ENCODE results near the gene F11R. TPM values are rescaled to one million over a fixed set of nuclear protein-coding genes. Genes with fewer than 3 reads are reported as not detected.
A peak's percentile ranks its signal among the peaks of the same experiment; 100 is the strongest.
"Not testable (repeated sequence)": the region's sequence is repeated elsewhere in the genome, so short reads cannot be mapped to it uniquely, and the experiment has no call there.

Gene F11R
- total RNA-seq, 1 donor from 2014 or later, result 7.7 TPM

DNA sequence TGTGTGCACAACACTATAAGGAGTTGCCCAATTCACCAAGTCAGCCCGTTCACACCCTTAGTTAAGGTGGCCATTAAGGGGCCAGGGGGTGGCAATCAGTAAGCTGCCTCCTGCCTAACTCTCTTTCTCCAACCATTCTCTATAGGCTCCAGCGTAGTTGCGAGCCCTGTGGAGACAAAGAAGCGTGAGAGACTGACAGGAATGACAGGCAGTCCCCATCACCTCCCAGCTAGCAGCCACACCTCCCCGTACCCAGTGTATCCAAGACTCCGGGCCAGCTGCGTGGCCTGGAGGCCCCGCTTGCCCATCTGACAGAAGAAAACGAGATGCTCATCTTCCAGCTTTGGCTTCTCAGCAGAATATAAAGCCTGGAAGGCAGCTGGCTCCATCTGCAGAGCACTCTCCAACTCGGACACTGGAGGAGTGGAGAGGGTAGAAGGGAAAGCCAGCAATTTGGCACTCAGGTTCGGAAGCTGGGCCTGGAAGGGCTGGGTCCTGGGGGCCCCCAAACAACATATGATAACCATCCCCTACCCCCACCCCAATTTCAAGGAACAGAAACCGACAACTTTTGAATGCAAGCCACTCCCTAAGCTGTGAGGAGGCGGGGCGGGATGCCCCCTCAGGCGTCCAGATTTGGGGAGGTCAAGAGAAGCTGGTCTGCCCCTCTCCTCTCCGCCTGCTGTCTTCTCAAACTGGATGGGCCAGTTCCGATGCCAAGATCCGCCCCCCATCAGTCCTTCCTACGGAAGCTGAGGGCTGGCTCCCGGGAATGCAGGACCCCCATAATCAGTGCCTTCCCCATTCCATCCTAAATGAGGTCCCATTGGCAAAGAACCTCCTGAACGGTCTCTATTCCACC, 16.9 kb upstream of the F11R start:
- H3K9me3 Mint-ChIP-seq (ENCODE audit: unreplicated experiment), result peaks cover 5% of the 10 kb centered on the region
- peaks cover 11% of the 10 kb centered on the region for H3K4me1 Mint-ChIP-seq (ENCODE audit: low read depth, unreplicated experiment)
- no peaks in the 10 kb centered on the region for H3K36me3 Mint-ChIP-seq (ENCODE audit: unreplicated experiment)
- peak overlapping the region; percentile 82 for H3K4me3 Mint-ChIP-seq (ENCODE audit: unreplicated experiment)
- no peak for TF ChIP-seq CTCF (IDR thresholded peaks at IDR 0.05; ENCODE audit: partially characterized antibody, unreplicated experiment)
- peaks cover 9% of the 10 kb centered on the region for H3K27me3 Mint-ChIP-seq (ENCODE audit: unreplicated experiment)
- peak; percentile 27 for DNase-seq
- peak overlapping the region; percentile 78 for H3K27ac Mint-ChIP-seq (ENCODE audit: unreplicated experiment)

DNA sequence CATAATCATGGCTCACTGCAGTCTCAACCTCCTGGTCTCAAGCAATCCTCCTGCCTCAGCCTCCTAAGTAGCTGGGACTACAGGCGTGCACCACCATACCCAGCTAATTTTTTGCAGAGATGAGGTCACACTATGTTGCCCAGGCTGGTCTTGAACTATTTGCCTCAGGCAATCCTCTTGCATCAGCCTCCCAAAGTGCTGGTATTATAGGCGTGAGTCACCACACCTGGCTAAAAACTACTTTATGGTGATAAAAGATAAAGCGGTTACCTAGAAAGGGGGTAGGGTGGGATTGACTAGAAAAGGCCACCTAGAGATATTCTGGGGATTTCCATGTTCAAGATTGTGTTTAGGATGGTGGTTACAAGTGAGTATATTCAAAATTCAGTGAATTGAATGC, 12.8 kb upstream of the F11R start:
- DNase-seq, result no peak
- H3K4me3 Mint-ChIP-seq (ENCODE audit: unreplicated experiment), result no peak overlapping the region
- TF ChIP-seq CTCF (IDR thresholded peaks at IDR 0.05; ENCODE audit: partially characterized antibody, unreplicated experiment), result no peak
- peaks cover 2% of the 10 kb centered on the region for H3K4me1 Mint-ChIP-seq (ENCODE audit: low read depth, unreplicated experiment)
- H3K27ac Mint-ChIP-seq (ENCODE audit: unreplicated experiment), result no peak overlapping the region
- no peaks in the 10 kb centered on the region for H3K27me3 Mint-ChIP-seq (ENCODE audit: unreplicated experiment)
- peaks cover 2% of the 10 kb centered on the region for H3K9me3 Mint-ChIP-seq (ENCODE audit: unreplicated experiment)
- H3K36me3 Mint-ChIP-seq (ENCODE audit: unreplicated experiment), result no peaks in the 10 kb centered on the region

DNA sequence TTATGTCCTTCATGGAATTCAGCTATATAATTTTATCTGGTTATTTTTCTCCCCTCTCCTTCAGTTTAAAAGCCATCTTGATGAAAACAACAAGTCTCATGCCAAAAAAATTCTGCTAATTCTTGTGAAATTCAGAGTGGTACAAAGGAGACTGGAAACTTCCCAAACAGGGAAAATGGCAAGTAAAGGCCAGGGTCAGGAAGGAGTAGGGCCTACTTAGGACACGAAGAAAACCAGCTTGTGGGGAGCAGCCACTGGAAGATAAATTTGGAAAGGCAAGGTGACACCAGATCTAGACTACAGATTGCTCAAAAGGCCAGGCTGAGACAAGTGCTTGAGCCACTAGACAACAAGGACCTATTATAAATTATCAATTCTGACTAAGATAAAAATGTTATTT, 11.5 kb upstream of the F11R start:
- H3K4me1 Mint-ChIP-seq (ENCODE audit: low read depth, unreplicated experiment), result no peaks in the 10 kb centered on the region
- no peak for TF ChIP-seq CTCF (IDR thresholded peaks at IDR 0.05; ENCODE audit: partially characterized antibody, unreplicated experiment)
- no peaks in the 10 kb centered on the region for H3K9me3 Mint-ChIP-seq (ENCODE audit: unreplicated experiment)
- H3K27ac Mint-ChIP-seq (ENCODE audit: unreplicated experiment), result no peak overlapping the region
- no peak overlapping the region for H3K4me3 Mint-ChIP-seq (ENCODE audit: unreplicated experiment)
- no peaks in the 10 kb centered on the region for H3K27me3 Mint-ChIP-seq (ENCODE audit: unreplicated experiment)
- no peak for DNase-seq
- H3K36me3 Mint-ChIP-seq (ENCODE audit: unreplicated experiment), result peaks cover under 1% of the 10 kb centered on the region

GRCh38 chr1:161031874-161032273, 10.9 kb upstream of the F11R start:
- H3K27ac Mint-ChIP-seq (ENCODE audit: unreplicated experiment), result no peak overlapping the region

GRCh38 chr1:161029466-161029865, 8.5 kb upstream of the F11R start:
- H3K4me1 Mint-ChIP-seq (ENCODE audit: low read depth, unreplicated experiment); H3K27ac Mint-ChIP-seq (ENCODE audit: unreplicated experiment); H3K27me3 Mint-ChIP-seq (ENCODE audit: unreplicated experiment); H3K36me3 Mint-ChIP-seq (ENCODE audit: unreplicated experiment); DNase-seq; H3K9me3 Mint-ChIP-seq (ENCODE audit: unreplicated experiment); H3K4me3 Mint-ChIP-seq (ENCODE audit: unreplicated experiment): not testable (repeated sequence)

More at GRCh38 chr1:161031874-161032273, 10.9 kb upstream of the F11R start:
- Mint-ChIP-seq H3K36me3 (ENCODE audit: unreplicated experiment) (peaks cover 5% of the 10 kb centered on the region), H3K4me1 (ENCODE audit: low read depth, unreplicated experiment) (no peaks in the 10 kb centered on the region), H3K4me3 (ENCODE audit: unreplicated experiment) (no peak overlapping the region), H3K9me3 (ENCODE audit: unreplicated experiment) (no peaks in the 10 kb centered on the region), H3K27me3 (ENCODE audit: unreplicated experiment) (no peaks in the 10 kb centered on the region)
- no peak for DNase-seq
- no peak for TF ChIP-seq CTCF (IDR thresholded peaks at IDR 0.05; ENCODE audit: partially characterized antibody, unreplicated experiment)

DNA sequence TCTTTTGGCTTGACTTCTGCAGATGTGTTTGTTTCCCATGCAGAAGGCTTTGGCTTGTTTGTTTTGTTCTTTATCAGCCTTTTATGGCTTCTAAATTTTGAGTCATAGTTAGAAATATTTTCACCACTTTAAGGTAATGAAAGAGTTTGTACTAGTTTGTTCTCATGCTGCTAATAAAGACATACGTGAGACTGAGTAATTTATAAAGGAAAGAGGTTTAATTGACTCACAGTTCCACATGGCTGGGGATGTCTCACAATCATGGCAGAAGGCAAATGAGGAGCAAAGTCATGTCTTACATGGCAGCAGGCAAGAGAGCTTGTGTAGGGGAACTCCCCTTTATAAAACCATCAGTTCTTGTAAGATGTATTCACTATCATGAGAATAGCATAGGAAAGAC, 6.0 kb upstream of the F11R start:
- H3K9me3 Mint-ChIP-seq (ENCODE audit: unreplicated experiment); DNase-seq; H3K4me3 Mint-ChIP-seq (ENCODE audit: unreplicated experiment); H3K27me3 Mint-ChIP-seq (ENCODE audit: unreplicated experiment); H3K36me3 Mint-ChIP-seq (ENCODE audit: unreplicated experiment); H3K27ac Mint-ChIP-seq (ENCODE audit: unreplicated experiment); H3K4me1 Mint-ChIP-seq (ENCODE audit: low read depth, unreplicated experiment): not testable (repeated sequence)

- peak overlapping the region; percentile 51 for H3K4me3 Mint-ChIP-seq (ENCODE audit: unreplicated experiment)
- DNase-seq; H3K4me1 Mint-ChIP-seq (ENCODE audit: low read depth, unreplicated experiment); H3K36me3 Mint-ChIP-seq (ENCODE audit: unreplicated experiment); H3K27ac Mint-ChIP-seq (ENCODE audit: unreplicated experiment); H3K9me3 Mint-ChIP-seq (ENCODE audit: unreplicated experiment); H3K27me3 Mint-ChIP-seq (ENCODE audit: unreplicated experiment): not testable (repeated sequence)
Measured at GRCh38 chr1:161022432-161022831, 1.5 kb upstream of the F11R start.

Data from glutamatergic neuron (in vitro differentiated cells).